NT2/D1 (cell line): ENCODE data around the gene CDC42EP5.

Experiments used
- YY1 ChIP-seq: IDR thresholded peaks from 2 replicates; pipeline ENCODE4 v1.6.1; 2011; ENCODE audit not compliant: insufficient read length, insufficient read depth
- ZNF274 ChIP-seq: IDR thresholded peaks from 2 replicates; pipeline ENCODE4 v1.6.1; 2011; ENCODE audit warnings: mild to moderate bottlenecking, low read depth, low read length

- no peak for TF ChIP-seq ZNF274
- no peak for TF ChIP-seq YY1
These were observed 32.5 kb downstream of the CDC42EP5 start for GRCh38 chr19:54440641-54441040.
